Measurements from ENCODE around the gene DDX56.
A peak's percentile ranks its signal among the peaks of the same experiment; 100 is the strongest.
"Not testable (repeated sequence)": the region's sequence is repeated elsewhere in the genome, so short reads cannot be mapped to it uniquely, and the experiment has no call there.

Gene DDX56

GRCh38 chr7:44561962-44562621 lies 11.6 kb downstream of the DDX56 start:
- DNase-seq = no peak

GRCh38 chr7:44561481-44561880 lies 12.2 kb downstream of the DDX56 start:
- DNase-seq = no peak

- no peak for DNase-seq
These were observed 14.2 kb downstream of the DDX56 start for GRCh38 chr7:44559485-44559884.

GRCh38 chr7:44557485-44557884 lies 16.2 kb downstream of the DDX56 start:
- no peak for DNase-seq

GRCh38 chr7:44555350-44555749 lies 18.4 kb downstream of the DDX56 start:
- no peak for DNase-seq

- not testable (repeated sequence) for DNase-seq
These were observed 21.2 kb downstream of the DDX56 start for GRCh38 chr7:44552473-44553005.

- DNase-seq = no peak
These were observed 24.3 kb downstream of the DDX56 start for GRCh38 chr7:44549457-44549856.

GRCh38 chr7:44548893-44549292 lies 24.8 kb downstream of the DDX56 start:
- no peak for DNase-seq

- DNase-seq = no peak
These were observed 26.0 kb downstream of the DDX56 start for GRCh38 chr7:44547536-44548231.

- no peak for DNase-seq
These were observed 31.7 kb downstream of the DDX56 start for GRCh38 chr7:44541876-44542610.

- no peak for DNase-seq
These were observed 32.5 kb downstream of the DDX56 start, which contains the start of gene NPC1L1 for GRCh38 chr7:44541028-44541869. Gene NPC1L1 (minus strand): TSS chr7:44541330. CDS start chr7:44541259, 71 bp downstream.

GRCh38 chr7:44540592-44541027 lies 33.1 kb downstream of the DDX56 start:
- DNase-seq = no peak

- DNase-seq = no peak
These were observed 33.8 kb downstream of the DDX56 start for GRCh38 chr7:44539669-44540506.

- no peak for DNase-seq
These were observed 34.7 kb downstream of the DDX56 start for GRCh38 chr7:44538798-44539668.

GRCh38 chr7:44538093-44538797 lies 35.5 kb downstream of the DDX56 start:
- DNase-seq = no peak

GRCh38 chr7:44537442-44537841 lies 36.3 kb downstream of the DDX56 start:
- DNase-seq = no peak

- DNase-seq = no peak
These were observed 37.6 kb downstream of the DDX56 start for GRCh38 chr7:44536090-44536489.

- DNase-seq = no peak
These were observed 38.2 kb downstream of the DDX56 start for GRCh38 chr7:44535348-44536064.

GRCh38 chr7:44534501-44534900 lies 39.2 kb downstream of the DDX56 start:
- DNase-seq = peak; percentile 45

All from CD4-positive, alpha-beta T cell treated with Interleukin-12 subunit alpha and Interleukin-12 subunit beta, for 1 hour (primary cell).